GM19452 (cell line): Measurements from ENCODE around the gene GJA3.
A peak's percentile ranks its signal among the peaks of the same experiment; 100 is the strongest.

Experiments
- ATAC-seq: cut with Tn5 transposase; IDR thresholded peaks from one replicate; pipeline ENCODE4 v1.9.1; 2021; ENCODE audit not compliant: unreplicated experiment

GJA3 gene

DNA sequence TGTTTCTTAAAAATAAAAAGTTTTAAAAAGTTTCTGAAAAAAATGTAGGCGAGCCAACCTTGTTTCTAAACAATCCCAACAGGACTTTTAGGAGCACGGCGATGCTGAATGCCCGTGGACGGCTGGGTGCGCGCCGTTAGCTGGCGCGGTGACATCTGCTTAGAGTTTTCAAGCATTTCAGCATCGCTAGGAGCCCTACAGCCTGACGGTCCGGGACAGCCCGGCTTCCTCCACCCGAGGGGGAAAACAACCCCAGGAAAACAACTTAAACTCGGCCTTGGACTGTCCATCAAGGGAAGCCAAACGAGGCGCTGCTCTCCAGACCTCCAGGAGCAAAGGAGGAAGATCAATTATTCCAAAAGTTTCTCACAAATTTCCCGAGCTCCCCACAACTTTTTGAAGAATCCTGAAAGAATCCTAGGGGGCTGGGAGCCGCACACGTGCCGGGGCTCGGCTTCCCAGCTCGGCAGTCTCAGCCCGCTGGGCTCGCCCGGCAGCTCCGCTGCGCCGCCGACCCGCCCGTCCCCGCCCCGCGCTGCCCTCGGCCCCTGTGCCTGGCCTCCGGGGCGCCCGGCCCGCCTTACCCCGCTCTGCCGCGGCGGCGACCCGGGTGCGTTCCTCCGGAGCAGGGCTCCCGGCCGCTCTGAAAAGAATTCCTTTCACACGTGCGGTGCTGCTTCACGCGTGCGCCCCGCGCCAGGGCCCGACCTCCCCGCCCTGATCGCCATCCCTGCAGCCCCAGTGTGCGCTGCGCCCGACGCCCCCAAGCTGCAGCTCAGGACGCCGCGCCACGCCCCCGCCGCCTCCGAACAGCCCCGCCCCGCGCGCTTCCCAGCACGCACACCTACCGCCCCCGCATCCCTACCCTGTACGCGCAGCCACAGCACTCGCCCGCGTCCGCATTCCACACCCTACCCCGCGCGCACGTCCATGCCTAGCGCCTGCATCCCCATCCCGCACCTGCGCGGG, at the start of gene GJA3:
GJA3 (minus strand) TSS at position 747 of the 969 bp plus-strand sequence. CDS start 17,764 bp downstream, outside the sequence.
- ATAC-seq, result peak; percentile 52

- no peak for ATAC-seq
Observed at GRCh38 chr13:20209948-20210347, 49.1 kb upstream of the GJA3 start.

DNA sequence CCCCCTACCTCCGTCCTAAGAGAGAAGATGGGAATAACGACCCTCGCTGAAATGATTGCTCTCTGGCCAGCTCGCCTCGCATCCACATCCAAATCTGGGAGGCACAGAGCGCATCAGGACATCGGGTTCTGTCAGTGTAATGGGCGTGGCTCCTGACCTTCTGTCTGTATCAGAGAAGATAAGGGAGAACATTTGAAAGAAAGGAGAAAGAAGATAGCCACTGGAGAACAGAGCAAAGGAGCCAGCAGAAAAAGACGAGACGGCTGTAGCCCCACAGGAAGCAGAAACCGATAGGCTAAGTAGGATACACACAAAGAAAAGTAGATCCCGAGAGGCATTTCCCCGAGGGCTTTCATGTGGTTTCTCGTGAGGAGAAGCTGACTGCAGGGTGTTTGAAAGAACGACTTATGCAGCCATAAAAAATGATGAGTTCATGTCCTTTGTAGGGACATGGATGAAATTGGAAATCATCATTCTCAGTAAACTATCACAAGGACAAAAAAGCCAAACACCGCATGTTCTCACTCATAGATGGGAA, 45.9 kb upstream of the GJA3 start:
- ATAC-seq, result no peak

DNA sequence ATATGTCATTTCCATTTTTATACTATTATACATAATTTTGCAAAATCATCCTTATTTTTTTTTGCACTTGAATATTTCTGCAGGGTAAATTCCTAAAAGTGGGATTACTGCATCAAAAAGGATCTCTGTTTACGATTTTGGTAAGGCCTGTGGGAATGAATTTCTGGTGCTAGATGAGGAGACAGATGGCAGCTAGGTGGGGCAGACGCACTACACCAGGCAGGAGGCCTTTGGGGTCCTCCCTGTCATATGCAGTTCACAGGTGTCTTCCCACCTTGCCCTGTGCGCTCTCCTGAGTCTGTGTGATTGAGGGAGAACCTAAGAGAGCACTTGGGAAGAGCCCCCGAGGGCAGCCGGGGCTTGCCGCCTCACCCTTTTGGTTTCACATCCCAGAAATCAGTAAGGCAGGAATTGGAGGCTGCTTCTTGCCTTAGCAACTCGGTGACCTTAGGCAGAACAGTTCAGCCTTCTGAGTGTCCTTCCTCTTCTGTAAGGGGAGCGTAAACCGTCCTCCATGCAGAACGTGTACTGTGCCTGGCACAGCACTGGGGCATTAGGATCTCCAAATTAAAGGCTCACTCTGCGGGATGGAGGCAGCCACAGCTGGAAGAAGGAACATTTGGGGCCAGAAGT, 45.3 kb upstream of the GJA3 start:
- ATAC-seq, result no peak

- no peak for ATAC-seq
Observed at GRCh38 chr13:20198781-20199180, 37.9 kb upstream of the GJA3 start.

GRCh38 chr13:20197361-20197834, 36.5 kb upstream of the GJA3 start:
- ATAC-seq, result no peak

DNA sequence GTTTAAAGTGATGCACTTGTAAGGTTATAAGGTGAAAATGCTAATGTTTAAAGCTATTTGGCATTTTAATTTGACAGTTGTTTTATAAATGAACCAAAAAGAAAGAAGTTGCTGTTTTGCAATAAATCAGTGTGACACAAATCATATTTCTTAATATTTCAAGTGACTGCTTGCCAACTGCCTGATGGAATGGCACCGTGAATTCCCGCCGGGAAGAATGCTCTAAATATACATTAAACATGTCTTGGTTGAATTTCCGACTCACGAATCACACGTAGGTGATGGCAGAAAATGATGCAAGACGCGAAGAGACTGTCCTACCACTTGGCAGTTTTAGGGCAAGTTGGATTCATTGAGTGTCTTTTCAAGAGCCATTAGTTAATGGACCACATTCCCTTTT, 34.9 kb upstream of the GJA3 start:
- ATAC-seq, result no peak

DNA sequence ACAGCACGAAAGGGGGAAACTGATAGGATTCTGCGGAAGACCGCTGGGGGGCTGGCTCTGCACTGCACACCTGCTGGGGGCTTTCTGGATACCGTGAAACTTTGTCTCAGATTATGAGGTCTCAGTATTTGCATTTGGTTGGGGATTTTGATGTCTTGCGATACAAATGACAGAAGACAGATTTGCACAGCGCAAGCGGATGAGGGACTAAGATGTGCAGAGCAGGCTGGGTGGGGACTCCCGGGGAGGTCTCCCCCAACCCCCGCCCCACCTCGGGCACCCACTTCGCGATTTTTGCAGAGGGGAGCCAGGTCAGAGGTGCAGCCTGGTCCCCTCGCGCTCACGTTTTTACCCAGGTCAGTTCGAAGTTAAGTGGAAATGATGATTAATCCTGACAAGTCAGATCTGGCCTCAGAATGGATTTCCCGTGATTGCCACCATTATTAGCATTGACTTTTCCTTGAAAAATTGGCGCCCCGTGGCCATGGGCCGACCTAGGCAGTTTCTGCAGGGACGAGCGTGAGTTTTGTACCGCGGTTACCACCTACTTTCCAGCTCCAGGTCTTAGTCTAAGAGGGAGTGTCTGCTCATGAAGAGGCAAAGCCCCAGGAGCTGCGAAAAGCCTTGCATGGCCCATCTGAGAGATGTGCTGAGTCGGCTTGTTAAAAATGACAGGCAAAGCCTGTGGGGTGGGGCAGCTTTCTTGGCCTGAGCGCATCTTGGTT, 33.2 kb upstream of the GJA3 start:
- ATAC-seq, result no peak

- no peak for ATAC-seq
Observed at GRCh38 chr13:20193162-20193906, 32.5 kb upstream of the GJA3 start.

DNA sequence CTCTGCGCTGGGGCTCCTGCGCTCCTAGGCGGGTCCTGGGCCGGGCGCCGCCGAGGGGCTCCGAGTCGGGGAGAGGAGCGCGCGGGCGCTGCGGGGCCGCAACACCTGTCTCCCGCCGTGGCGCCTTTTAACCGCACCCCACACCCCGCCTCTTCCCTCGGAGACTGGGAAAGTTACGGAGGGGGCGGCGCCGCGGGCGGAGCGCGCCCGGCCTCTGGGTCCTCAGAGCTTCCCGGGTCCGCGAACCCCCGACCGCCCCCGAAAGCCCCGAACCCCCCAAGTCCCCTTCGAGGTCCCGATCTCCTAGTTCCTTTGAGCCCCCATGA, 31.9 kb upstream of the GJA3 start, which contains the start of gene GJB2:
GJB2 (minus strand) TSS at position 103 of the 326 bp plus-strand sequence. CDS start 3,357 bp downstream, outside the sequence.
- ATAC-seq, result no peak

- ATAC-seq, result no peak
Observed at GRCh38 chr13:20192158-20192835, 31.4 kb upstream of the GJA3 start.

- no peak for ATAC-seq
Observed at GRCh38 chr13:20191311-20192157, 30.7 kb upstream of the GJA3 start.

- no peak for ATAC-seq
Observed at GRCh38 chr13:20190481-20191310, 29.8 kb upstream of the GJA3 start.

- ATAC-seq, result no peak
Observed at GRCh38 chr13:20190076-20190475, 29.2 kb upstream of the GJA3 start.

DNA sequence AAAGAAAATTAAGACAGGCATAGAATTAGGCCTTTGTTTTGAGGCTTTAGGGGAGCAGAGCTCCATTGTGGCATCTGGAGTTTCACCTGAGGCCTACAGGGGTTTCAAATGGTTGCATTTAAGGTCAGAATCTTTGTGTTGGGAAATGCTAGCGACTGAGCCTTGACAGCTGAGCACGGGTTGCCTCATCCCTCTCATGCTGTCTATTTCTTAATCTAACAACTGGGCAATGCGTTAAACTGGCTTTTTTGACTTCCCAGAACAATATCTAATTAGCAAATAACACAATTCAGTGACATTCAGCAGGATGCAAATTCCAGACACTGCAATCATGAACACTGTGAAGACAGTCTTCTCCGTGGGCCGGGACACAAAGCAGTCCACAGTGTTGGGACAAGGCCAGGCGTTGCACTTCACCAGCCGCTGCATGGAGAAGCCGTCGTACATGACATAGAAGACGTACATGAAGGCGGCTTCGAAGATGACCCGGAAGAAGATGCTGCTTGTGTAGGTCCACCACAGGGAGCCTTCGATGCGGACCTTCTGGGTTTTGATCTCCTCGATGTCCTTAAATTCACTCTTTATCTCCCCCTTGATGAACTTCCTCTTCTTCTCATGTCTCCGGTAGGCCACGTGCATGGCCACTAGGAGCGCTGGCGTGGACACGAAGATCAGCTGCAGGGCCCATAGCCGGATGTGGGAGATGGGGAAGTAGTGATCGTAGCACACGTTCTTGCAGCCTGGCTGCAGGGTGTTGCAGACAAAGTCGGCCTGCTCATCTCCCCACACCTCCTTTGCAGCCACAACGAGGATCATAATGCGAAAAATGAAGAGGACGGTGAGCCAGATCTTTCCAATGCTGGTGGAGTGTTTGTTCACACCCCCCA, 28.1 kb upstream of the GJA3 start:
- ATAC-seq, result no peak

DNA sequence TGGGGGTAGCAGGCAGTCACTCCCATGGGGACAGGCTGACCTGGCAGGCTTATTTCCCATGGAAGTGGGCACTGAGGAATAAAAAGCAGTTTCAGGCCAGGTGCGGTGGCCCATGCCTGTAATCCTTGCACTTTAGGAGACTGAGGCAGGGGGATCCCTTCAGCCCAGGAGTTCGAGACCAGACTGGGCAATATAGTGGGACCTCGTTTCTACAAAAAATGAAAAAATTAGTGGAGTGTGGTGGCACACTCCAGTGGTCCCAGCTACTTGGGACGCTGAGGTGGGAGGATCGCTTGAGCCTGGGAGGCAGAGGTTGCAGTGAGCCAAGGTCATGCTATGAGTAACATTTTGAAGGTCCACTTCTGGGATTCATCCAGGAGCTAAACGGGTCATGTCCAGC, 25.9 kb upstream of the GJA3 start:
- ATAC-seq, result no peak
